Activated CD8-positive, alpha-beta memory T cell treated with anti-CD3 and anti-CD28 coated beads, Interleukin-2, amount 10 ng/mL, durations not matched to agents 7 days and 5 days (primary cell): ENCODE measurements around the gene SLFN5. TPM values are rescaled to one million over a fixed set of nuclear protein-coding genes. Genes with fewer than 3 reads are reported as not detected.
"Not testable (repeated sequence)": the region's sequence is repeated elsewhere in the genome, so short reads cannot be mapped to it uniquely, and the experiment has no call there.

Source experiments
- ATAC-seq: fragments of 150-1000 bp; cut with Tn5 transposase; one replicate; pipeline ENCODE4 v1.10.0; 2021; ENCODE audit warnings: moderate library complexity
- CTCF ChIA-PET: fragments of 350-600 bp; sonication (Branson Sonifier 250); formaldehyde crosslinking; loops from one replicate; lab custom pipeline; 2021; ENCODE audit warnings: antibody characterized with exemption; lab: Charles Lee
- DNase-seq: peaks from one replicate; pipeline ENCODE4 v3.0.0-alpha.2; 2020
- H3K27ac Mint-ChIP-seq: one replicate; pipeline ENCODE4 v1.8.0; 2021; ENCODE audit warnings: mild to moderate bottlenecking, mixed read lengths
- H3K27me3 Mint-ChIP-seq: one replicate; pipeline ENCODE4 v1.8.0; 2021; ENCODE audit warnings: mixed read lengths
- H3K36me3 Mint-ChIP-seq: one replicate; pipeline ENCODE4 v1.8.0; 2021; ENCODE audit warnings: mild to moderate bottlenecking, mixed read lengths
- H3K4me1 Mint-ChIP-seq: one replicate; pipeline ENCODE4 v1.8.0; 2021; ENCODE audit warnings: mixed read lengths
- H3K4me3 Mint-ChIP-seq: one replicate; pipeline ENCODE4 v1.8.0; 2021; ENCODE audit warnings: mild to moderate bottlenecking, moderate library complexity, mixed read lengths
- H3K9me3 Mint-ChIP-seq: one replicate; pipeline ENCODE4 v1.8.0; 2022; ENCODE audit warnings: low read depth, mixed read lengths
- total RNA-seq, 2 experiments: library from RNA; stranded (reverse); gene quantifications; one replicate each; pipeline ENCODE4 v1.2.3, GENCODE V29; 2021

SLFN5 gene
- 100 to 1,000 TPM; 158 to 193 TPM for total RNA-seq

DNA sequence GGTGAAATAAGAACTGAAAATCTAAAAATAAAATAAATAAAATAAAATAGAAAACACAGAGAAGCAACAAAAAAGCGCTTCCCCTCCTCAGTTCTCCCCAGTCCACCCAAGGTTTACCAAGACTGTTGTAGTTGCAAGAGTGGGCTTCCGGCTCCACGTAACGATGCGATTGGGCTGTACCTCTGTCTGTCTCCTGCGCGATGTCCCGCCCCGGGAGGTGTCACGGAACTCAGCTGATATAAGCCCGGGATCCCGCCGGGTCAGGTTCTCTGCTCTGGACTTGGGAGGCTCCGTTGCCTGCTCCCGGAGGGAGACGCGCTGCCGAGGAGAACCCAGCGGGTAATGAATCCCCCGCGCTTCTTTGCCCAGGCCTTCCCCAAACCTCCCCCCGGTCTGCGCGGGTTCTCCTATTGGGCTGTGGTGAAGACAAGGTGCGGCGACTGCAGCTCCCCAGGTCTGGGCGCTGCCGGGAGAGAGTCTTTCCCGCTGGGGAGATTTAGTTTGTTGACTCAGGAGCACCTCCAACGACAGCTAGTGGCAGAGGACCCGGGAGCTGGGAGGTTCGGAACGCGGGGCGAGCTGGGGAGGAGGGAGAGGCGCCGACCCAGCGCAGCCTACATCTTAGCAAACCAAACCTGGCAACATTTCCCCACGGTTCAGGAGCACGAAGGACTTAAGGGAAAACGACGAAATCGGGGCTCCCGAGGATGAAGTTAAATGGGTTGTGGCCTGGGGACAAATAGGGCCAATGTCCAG is at the start of gene SLFN5:
Gene SLFN5 (plus strand): TSS at position 268 of the 756 bp plus-strand sequence. CDS start 15,619 bp downstream, outside the sequence.
- Mint-ChIP-seq H3K9me3 (no peaks in the 10 kb centered on the region), H3K27me3 (no peaks in the 10 kb centered on the region), H3K4me3 (peak within 1 kb of the TSS; percentile 100), H3K36me3 (peaks cover 66% of the 10 kb centered on the region), H3K27ac (peak within 1 kb of the TSS; percentile 99), H3K4me1 (peaks cover 63% of the 10 kb centered on the region)
- peak; percentile 97 for DNase-seq
- peak; percentile 78 for ATAC-seq
- CTCF ChIA-PET = interaction anchor here (0.8 to 6.2 kb wide), 9 partner anchors 23 to 296 kb away, joined by 3 to 58 read pairs (median 4); partner anchors contain the start of gene NLE1

DNA sequence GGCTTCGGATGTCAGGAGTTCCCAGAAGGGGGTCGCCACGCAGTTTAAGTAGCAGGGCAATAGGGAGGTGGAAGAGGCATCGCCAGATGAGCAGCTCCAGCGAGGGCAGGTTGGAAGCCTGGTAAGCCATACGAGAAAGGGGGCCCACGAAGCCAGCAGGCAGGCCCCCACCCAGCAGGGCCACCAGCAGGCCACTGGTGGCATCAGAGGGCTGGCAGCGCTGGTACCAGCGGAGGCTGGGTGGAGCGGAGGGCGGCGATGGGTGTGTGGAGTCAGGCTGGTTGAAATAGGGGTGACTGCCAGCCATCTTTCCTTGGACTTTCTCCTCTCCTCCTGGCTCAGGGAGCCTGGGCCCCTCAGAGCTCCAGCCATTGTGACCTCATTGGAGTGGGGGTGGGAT is 48.9 kb upstream of the SLFN5 start, which contains the start of gene SLC35G3:
Gene SLC35G3 (minus strand): TSS at position 393 of the 400 bp plus-strand sequence. CDS start 86 bp downstream, at position 307.
- H3K9me3 Mint-ChIP-seq, H3K27me3 Mint-ChIP-seq, DNase-seq, H3K4me3 Mint-ChIP-seq, H3K4me1 Mint-ChIP-seq, H3K27ac Mint-ChIP-seq, ATAC-seq, CTCF ChIA-PET, H3K36me3 Mint-ChIP-seq: not testable (repeated sequence)

DNA sequence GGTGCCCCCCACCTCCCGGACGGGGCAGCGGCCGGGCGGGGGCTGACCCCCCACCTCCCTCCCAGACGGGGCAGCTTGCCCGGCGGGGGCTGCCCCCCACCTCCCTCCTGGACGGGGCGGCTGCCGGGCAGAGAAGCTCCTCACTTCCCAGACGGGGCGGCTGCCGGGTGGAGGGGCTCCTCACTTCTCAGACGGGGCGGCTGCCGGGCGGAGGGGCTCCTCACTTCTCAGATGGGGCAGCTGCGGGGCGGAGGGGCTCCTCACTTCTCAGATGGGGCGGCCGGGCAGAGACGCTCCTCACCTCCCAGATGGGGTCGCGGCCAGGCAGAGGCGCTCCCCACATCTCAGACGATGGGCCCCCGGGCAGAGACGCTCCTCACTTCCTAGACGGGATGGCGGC is 47.8 kb upstream of the SLFN5 start:
- not testable (repeated sequence) for H3K27ac Mint-ChIP-seq, H3K36me3 Mint-ChIP-seq
- peaks cover 17% of the 10 kb centered on the region for H3K9me3 Mint-ChIP-seq

DNA sequence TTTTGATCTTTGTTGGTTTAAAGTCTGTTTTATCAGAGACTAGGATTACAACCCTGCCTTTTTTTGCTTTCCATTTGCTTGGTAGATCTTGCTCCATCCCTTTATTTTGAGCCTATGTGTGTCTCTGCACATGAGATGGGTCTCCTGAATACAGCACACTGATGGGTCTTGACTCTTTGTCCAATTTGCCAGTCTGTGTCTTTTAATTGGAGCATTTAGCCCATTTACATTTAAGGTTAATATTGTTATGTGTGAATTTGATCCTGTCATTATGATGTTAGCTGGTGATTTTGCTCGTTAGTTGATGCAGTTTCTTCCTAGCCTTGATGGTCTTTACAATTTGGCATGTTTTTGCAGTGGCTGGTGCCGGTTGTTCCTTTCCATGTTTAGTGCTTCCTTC is 40.3 kb upstream of the SLFN5 start:
- H3K27ac Mint-ChIP-seq, H3K4me3 Mint-ChIP-seq, H3K4me1 Mint-ChIP-seq, DNase-seq, ATAC-seq, H3K27me3 Mint-ChIP-seq: not testable (repeated sequence)
- CTCF ChIA-PET = interaction anchor here (2.2 kb wide), 1 partner anchor 11 kb away, joined by 4 read pairs; no protein-coding TSS in a partner anchor
- Mint-ChIP-seq H3K36me3 (peaks cover 14% of the 10 kb centered on the region), H3K9me3 (peaks cover 18% of the 10 kb centered on the region)

More for the DNA sequence above, 47.8 kb upstream of the SLFN5 start:
- H3K27me3 Mint-ChIP-seq, ATAC-seq, H3K4me3 Mint-ChIP-seq, CTCF ChIA-PET, H3K4me1 Mint-ChIP-seq, DNase-seq: not testable (repeated sequence)

DNA sequence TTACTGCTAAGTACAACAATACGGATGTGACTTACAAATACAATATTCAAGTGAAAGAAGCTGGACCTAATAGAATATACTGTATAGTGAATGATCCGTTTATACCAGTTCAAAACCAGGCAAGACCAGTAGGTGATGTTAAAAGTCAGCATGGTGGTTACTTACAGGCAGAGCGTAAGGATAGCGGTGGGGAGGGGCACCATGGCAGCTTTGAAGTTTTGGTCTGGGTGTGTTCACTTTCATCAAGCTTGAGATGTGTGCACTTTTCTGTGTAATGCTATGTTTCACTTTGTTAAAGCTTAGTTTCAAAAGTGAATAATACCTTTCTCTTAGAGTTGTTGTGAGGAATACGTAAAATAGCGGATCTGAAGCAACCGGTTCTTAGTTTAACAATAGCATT is 32.1 kb upstream of the SLFN5 start:
- H3K4me1 Mint-ChIP-seq = peaks cover 47% of the 10 kb centered on the region
- H3K36me3 Mint-ChIP-seq = peaks cover 25% of the 10 kb centered on the region
- peaks cover 6% of the 10 kb centered on the region for H3K9me3 Mint-ChIP-seq
- CTCF ChIA-PET = interaction anchor here (5.7 kb wide), 1 partner anchor 31 kb away, joined by 58 read pairs; the partner anchor contains the start of gene SLFN5
- H3K27me3 Mint-ChIP-seq = no peaks in the 10 kb centered on the region
- DNase-seq (no peak), ATAC-seq (no peak)
- no peak overlapping the region for H3K27ac Mint-ChIP-seq
- H3K4me3 Mint-ChIP-seq = no peak overlapping the region

DNA sequence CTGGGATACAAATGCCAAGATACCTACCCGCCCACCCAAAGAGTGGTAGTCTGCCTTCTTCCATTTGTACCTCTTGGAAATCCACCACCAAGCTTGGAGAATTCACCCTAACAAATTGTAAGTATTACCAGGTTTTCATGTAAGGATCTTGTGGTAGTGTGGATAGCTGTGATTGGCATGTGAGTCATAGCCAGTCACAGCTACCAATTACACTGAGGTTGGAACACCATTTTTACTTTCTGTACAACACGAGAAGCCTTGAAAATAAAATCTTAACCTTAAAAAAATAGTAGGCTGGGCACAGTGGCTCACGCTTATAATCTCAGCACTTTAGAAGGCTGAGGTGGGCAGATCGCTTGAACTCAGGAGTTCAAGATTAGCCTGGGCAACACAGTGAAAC is 30.2 kb upstream of the SLFN5 start:
- Mint-ChIP-seq H3K9me3 (peaks cover 4% of the 10 kb centered on the region), H3K36me3 (peaks cover 23% of the 10 kb centered on the region), H3K27ac (peak overlapping the region; percentile 98), H3K4me1 (peaks cover 63% of the 10 kb centered on the region), H3K27me3 (no peaks in the 10 kb centered on the region), H3K4me3 (peak overlapping the region; percentile 36)
- no peak for ATAC-seq
- CTCF ChIA-PET = interaction anchor here (1.0 to 5.7 kb wide), 6 partner anchors 15 to 551 kb away, joined by 4 to 58 read pairs (median 6); partner anchors contain the start of genes PEX12 and SLFN5
- DNase-seq = no peak

DNA sequence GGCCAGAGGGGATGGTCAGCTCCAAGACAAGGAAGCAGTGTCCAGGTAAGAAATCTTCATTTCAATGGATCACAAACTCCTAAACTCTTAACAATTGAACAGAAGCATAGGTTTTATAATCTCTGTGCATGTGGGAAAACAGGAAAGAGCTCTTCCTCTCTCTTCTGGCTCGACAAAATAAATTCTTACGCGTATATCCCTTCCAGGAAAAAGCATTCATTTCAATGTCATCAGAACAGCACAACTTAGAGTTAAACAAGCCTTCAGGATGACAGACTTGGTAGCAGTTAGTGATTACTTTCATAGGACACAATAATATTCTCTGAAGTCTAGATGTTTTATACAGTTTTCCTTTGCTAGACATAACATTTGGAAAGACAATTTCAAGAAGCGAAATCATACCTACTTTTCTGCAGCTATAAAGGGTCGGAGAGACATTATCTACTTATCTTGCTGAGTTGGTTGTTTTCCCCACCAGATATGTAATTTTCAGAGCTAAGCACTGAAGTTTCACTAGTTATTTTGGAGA is 29.4 kb upstream of the SLFN5 start:
- peak overlapping the region; percentile 70 for H3K4me3 Mint-ChIP-seq
- H3K27me3 Mint-ChIP-seq = no peaks in the 10 kb centered on the region
- CTCF ChIA-PET = interaction anchor here (0.7 to 5.7 kb wide), 17 partner anchors 8 to 551 kb away, joined by 3 to 58 read pairs (median 5); partner anchors contain the start of genes SLFN12L and SLFN5
- peaks cover 71% of the 10 kb centered on the region for H3K4me1 Mint-ChIP-seq
- peaks cover 4% of the 10 kb centered on the region for H3K9me3 Mint-ChIP-seq
- no peak for ATAC-seq
- no peak for DNase-seq
- peaks cover 25% of the 10 kb centered on the region for H3K36me3 Mint-ChIP-seq
- H3K27ac Mint-ChIP-seq = peak overlapping the region; percentile 98

DNA sequence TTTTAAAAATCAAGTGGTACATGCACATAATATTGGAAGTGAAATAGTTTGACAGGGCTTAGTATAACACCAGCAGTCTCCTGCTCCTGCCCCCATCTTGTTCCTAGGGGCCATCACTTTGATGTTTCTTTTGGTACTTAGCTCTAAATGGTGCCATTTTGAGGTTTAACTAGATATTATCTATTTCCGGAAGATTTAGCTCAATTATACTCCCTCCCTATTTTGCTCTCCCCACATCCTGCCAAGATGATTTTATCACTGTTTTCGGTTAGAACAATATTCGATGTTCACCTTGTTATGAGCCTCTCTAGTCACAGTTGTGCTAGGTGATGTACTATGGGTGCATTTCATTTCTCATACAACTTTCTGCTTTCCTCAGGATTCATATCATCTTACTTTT is 28.7 kb upstream of the SLFN5 start:
- Mint-ChIP-seq H3K36me3 (peaks cover 24% of the 10 kb centered on the region), H3K27ac (peak overlapping the region; percentile 98), H3K4me1 (peaks cover 78% of the 10 kb centered on the region), H3K9me3 (peaks cover 4% of the 10 kb centered on the region), H3K27me3 (no peaks in the 10 kb centered on the region), H3K4me3 (peak overlapping the region; percentile 70)
- ATAC-seq = peak; percentile 83
- DNase-seq = peak; percentile 59
- CTCF ChIA-PET = interaction anchor here (0.8 to 5.7 kb wide), 18 partner anchors 9 to 550 kb away, joined by 3 to 58 read pairs (median 4); partner anchors contain the start of genes SLFN12L and SLFN5

DNA sequence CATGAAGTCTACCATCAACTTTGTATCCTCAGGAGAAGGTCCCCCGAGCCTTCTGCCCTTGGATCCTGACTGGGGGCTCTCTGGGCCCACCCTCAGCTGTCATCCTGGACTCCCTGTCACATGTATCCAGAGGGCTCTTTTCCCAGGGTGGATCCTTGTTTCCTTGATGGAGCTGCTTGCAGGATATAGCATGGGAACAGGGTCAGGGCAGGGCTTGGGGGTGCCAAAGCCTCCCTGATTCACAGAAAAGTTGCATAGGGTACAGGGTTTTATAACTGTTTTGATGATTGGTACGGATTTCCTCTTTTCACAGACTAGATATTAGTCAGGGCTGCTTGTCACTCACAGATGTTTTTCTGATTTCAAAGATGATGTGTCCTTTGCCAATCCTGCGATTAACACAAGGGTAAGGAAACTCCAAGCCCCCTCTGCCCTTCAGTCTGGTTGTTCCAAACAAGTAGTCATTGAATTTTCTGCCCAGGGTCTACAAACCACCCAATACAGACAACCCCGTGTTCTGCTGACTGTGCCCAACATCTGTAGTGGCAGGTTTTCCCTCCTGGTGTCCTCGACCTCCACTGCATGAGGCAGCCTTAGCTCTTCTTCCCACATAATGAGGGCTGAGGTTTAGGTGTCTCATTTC is 28.1 kb upstream of the SLFN5 start:
- ATAC-seq = peak; percentile 59
- Mint-ChIP-seq H3K9me3 (peaks cover 4% of the 10 kb centered on the region), H3K27ac (peak overlapping the region; percentile 98), H3K36me3 (peaks cover 20% of the 10 kb centered on the region), H3K4me3 (peak overlapping the region; percentile 70), H3K27me3 (no peaks in the 10 kb centered on the region), H3K4me1 (peaks cover 83% of the 10 kb centered on the region)
- CTCF ChIA-PET = interaction anchor here (0.8 to 5.7 kb wide), 14 partner anchors 9 to 327 kb away, joined by 3 to 58 read pairs (median 4); partner anchors contain the start of genes SLFN12L and SLFN5
- DNase-seq = peak; percentile 67

DNA sequence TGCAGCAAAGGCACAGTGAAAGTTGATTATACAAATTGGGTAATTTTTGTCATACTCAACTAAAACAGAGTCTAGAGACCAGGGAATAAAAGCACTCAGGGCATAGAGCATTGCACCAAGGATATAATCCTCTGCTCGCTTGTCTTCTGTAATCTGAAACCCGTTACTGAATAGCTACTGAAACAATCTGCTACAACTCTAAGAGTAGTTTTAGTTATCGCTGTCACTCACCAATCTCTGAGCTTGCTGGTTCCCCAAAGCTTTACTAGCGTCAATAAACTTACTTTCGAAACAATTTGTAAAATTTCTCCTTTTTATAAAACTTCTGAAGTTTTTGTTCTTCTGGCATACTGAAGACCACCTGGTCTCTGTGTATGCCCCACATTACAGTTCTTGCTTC is 25.8 kb upstream of the SLFN5 start:
- DNase-seq (no peak), ATAC-seq (no peak)
- Mint-ChIP-seq H3K4me1 (peaks cover 74% of the 10 kb centered on the region), H3K27ac (peak overlapping the region; percentile 37), H3K9me3 (peaks cover 2% of the 10 kb centered on the region), H3K27me3 (no peaks in the 10 kb centered on the region), H3K4me3 (no peak overlapping the region), H3K36me3 (peaks cover 21% of the 10 kb centered on the region)
- CTCF ChIA-PET = interaction anchor here (0.9 kb wide), 1 partner anchor 95 kb away, joined by 3 read pairs; no protein-coding TSS in a partner anchor

DNA sequence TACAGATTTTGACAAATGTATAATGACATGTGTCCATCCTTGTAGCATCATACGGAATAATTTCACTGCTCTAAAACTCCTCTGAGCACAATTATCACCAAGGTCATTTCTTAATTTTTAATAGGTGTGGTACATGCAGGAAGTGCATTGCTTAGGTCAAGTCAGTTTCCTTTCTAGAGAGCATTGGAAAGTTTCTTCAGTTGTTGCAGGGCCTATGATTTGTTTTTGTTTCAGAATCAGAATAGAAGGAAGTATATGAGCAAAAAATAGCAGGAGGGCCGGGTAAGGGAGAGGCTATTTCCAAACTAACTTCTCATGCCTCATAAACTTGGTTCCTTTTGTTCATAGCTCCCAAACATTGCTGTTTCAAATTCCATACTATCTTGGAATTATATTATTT is 24.0 kb upstream of the SLFN5 start:
- H3K36me3 Mint-ChIP-seq = peaks cover 25% of the 10 kb centered on the region
- peaks cover 9% of the 10 kb centered on the region for H3K9me3 Mint-ChIP-seq
- CTCF ChIA-PET = interaction anchor here (1.3 kb wide), 1 partner anchor 23 kb away, joined by 5 read pairs; no protein-coding TSS in a partner anchor
- peak overlapping the region; percentile 65 for H3K4me3 Mint-ChIP-seq
- H3K4me1 Mint-ChIP-seq = peaks cover 56% of the 10 kb centered on the region
- H3K27ac Mint-ChIP-seq = peak overlapping the region; percentile 97
- H3K27me3 Mint-ChIP-seq = no peaks in the 10 kb centered on the region
- DNase-seq = no peak
- peak; percentile 11 for ATAC-seq

DNA sequence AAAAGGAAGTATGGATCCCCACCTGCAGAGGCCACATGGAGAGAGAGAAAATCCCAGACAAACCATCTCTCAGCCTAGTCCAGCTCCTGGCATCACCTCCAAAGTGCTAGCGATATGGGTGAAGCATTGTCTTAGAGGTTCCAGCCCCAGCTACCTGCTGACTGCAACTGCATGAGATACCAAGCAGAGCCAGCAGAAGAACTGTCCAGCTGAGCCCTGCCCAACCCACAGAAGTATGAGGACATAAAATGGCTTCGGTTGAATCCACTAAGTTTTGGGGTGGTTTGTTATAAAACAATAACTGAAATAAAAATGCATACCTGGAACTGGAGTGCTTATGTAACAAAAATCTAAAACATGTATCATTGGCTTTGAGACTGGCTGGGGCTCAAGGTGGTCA is 20.4 kb upstream of the SLFN5 start:
- CTCF ChIA-PET = no interaction called here
- Mint-ChIP-seq H3K27ac (no peak overlapping the region), H3K9me3 (peaks cover 9% of the 10 kb centered on the region), H3K36me3 (peaks cover 26% of the 10 kb centered on the region), H3K4me3 (no peak overlapping the region), H3K4me1 (peaks cover 23% of the 10 kb centered on the region), H3K27me3 (no peaks in the 10 kb centered on the region)
- ATAC-seq = no peak
- DNase-seq = no peak

DNA sequence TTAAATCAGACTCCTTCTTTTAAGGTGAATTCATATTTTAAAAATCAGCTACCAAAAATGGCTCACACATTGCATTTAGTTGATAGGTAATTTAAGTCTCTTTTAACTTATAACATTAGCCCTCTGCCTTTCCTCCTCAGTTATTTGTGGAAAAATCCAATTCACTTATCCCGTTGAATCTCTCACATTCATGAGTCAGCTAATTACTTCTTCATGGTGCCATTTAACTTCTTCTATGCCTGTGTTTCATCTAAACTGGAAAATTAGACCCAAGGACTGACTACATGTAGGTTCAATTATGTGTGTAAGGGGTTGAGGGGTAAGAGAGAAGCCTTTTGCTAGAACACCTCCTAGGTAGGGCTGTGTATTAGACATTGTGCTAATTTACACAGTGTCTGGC is 18.4 kb upstream of the SLFN5 start:
- Mint-ChIP-seq H3K4me3 (no peak overlapping the region), H3K36me3 (peaks cover 25% of the 10 kb centered on the region), H3K4me1 (peaks cover 6% of the 10 kb centered on the region), H3K27ac (no peak overlapping the region), H3K9me3 (peaks cover 9% of the 10 kb centered on the region), H3K27me3 (no peaks in the 10 kb centered on the region)
- DNase-seq = no peak
- CTCF ChIA-PET = no interaction called here
- ATAC-seq = no peak
